Liver (tissue), 9 donors: Measurements from ENCODE around the gene LLGL1. TPM values are rescaled to one million over a fixed set of nuclear protein-coding genes. Genes with fewer than 3 reads are reported as not detected.

Experiments used
- DNase-seq: peaks from one replicate; pipeline ENCODE4 v3.0.0-alpha.2; 2017; ENCODE audit warnings: low spot score
- H3K27ac ChIP-seq, 2 donors: one replicate each; pipeline ENCODE4 v1.7.0; 2013; ENCODE audit warnings: inconsistent platforms in 2 of 2, low read length in 2 of 2, control low read depth in 1 of 2, low read depth in 1 of 2, mild to moderate bottlenecking in 1 of 2
- H3K27me3 ChIP-seq, 4 donors: one replicate each; pipeline versions ENCODE4 v1.6.1 to v1.7.0; 2013; ENCODE audit warnings: low read length in 3 of 4, inconsistent platforms in 1 of 4, mild to moderate bottlenecking in 1 of 4, moderate library complexity in 1 of 4; ENCODE audit not compliant: control insufficient read depth in 4 of 4, insufficient read depth in 4 of 4
- H3K36me3 ChIP-seq, 4 donors: one replicate each; pipeline versions ENCODE4 v1.6.1 to v1.7.0; 2013; ENCODE audit warnings: low read length in 3 of 4, mild to moderate bottlenecking in 3 of 4, low read depth in 1 of 4, moderate library complexity in 1 of 4; ENCODE audit not compliant: control insufficient read depth in 4 of 4, insufficient read depth in 3 of 4
- H3K4me1 ChIP-seq, 4 donors: one replicate each; pipeline versions ENCODE4 v1.6.1 to v1.7.0; 2013; ENCODE audit warnings: low read length in 3 of 4, mild to moderate bottlenecking in 3 of 4, moderate library complexity in 1 of 4; ENCODE audit not compliant: control insufficient read depth in 4 of 4, insufficient read depth in 4 of 4
- H3K4me3 ChIP-seq, 3 donors: one replicate each; pipeline versions ENCODE4 v1.6.1 to v1.7.0; 2013; ENCODE audit warnings: low read length in 3 of 3, control low read depth in 1 of 3, low read depth in 1 of 3, mild to moderate bottlenecking in 1 of 3
- H3K9ac ChIP-seq, 2 donors: one replicate each; pipeline ENCODE4 v1.7.0; 2013; ENCODE audit warnings: low read length in 2 of 2, mild to moderate bottlenecking in 2 of 2, moderate library complexity in 2 of 2, control low read depth in 1 of 2, low read depth in 1 of 2
- H3K9me3 ChIP-seq, 4 donors: one replicate each; pipeline versions ENCODE4 v1.6.1 to v1.7.0; 2013; ENCODE audit warnings: low read length in 3 of 4; ENCODE audit not compliant: control insufficient read depth in 4 of 4
- EGR1 ChIP-seq, 2 donors: IDR thresholded peaks; 2 replicates each; pipeline ENCODE4 v1.6.1; 2016 to 2018; ENCODE audit warnings: antibody characterized with exemption in 2 of 2, low read depth in 2 of 2
- FOXA1 ChIP-seq: IDR thresholded peaks from 2 replicates; pipeline ENCODE4 v1.6.1; 2016; ENCODE audit warnings: antibody characterized with exemption
- HNF4A ChIP-seq, 2 donors: conservative IDR thresholded peaks; 2 replicates each; pipeline ENCODE4 v1.6.1; 2016; ENCODE audit warnings: antibody characterized with exemption in 2 of 2, mild to moderate bottlenecking in 2 of 2
- JUND ChIP-seq, 2 donors: IDR thresholded peaks; 2 replicates each; pipeline ENCODE4 v1.6.1; 2016; ENCODE audit warnings: antibody characterized with exemption in 2 of 2
- REST ChIP-seq: IDR thresholded peaks from 2 replicates; pipeline ENCODE4 v1.6.1; 2016; ENCODE audit warnings: antibody characterized with exemption, mild to moderate bottlenecking
- RXRA ChIP-seq, 2 donors: IDR thresholded peaks; 2 replicates each; pipeline ENCODE4 v1.6.1; 2017 to 2018; ENCODE audit warnings: antibody characterized with exemption in 2 of 2, mild to moderate bottlenecking in 1 of 2
- SP1 ChIP-seq: IDR thresholded peaks from 2 replicates; pipeline ENCODE4 v1.6.1; 2018; ENCODE audit warnings: antibody characterized with exemption, mild to moderate bottlenecking
- YY1 ChIP-seq: IDR thresholded peaks from 2 replicates; pipeline ENCODE4 v1.6.1; 2016; ENCODE audit warnings: antibody characterized with exemption, mild to moderate bottlenecking
- WGBS: extraction: QIAGEN DNeasy Blood & Tissue Kit; methylation state at CpG from one replicate; pipeline ENCODE4 v1.1.7; 2013; 5-methylcytosine and 5-hydroxymethylcytosine counted together
- polyA plus RNA-seq, 2 donors: library from polyadenylated mRNA; stranded (reverse) in 1 of 2; unstranded in 1 of 2; fragments of 200-250 nt in 1 of 2; fragments of >200 nt in 1 of 2; fragmentation: Nextera tagmentation in 1 of 2; extraction: Ambion mirVana in 1 of 2; gene quantifications; one replicate each; pipeline versions ENCODE4 v1.2.1 to v1.2.3, GENCODE V29; 2013 to 2015
- total RNA-seq, 2 donors: library from RNA; depleted of rRNA; stranded (reverse); fragments of >200 nt; gene quantifications; one replicate each; pipeline ENCODE4 v1.2.3, GENCODE V29; 2014
- TF ChIP-seq, protein P1 (sequence below): IDR thresholded peaks from 2 replicates; pipeline ENCODE4 v1.6.1; 2016; ENCODE audit warnings: antibody characterized with exemption
- TF ChIP-seq, protein P2 (sequence below): IDR thresholded peaks from 2 replicates; pipeline ENCODE4 v1.6.1; 2016; ENCODE audit warnings: antibody characterized with exemption
- donor health status: healthy.
- donor health status: healthy.
- donor health status: healthy.
- donor health status: healthy.
- donor health status: healthy.

Gene LLGL1
- total and polyA plus RNA-seq, 4 donors, result 0.39 to 12.0 (median 2.8) TPM

DNA sequence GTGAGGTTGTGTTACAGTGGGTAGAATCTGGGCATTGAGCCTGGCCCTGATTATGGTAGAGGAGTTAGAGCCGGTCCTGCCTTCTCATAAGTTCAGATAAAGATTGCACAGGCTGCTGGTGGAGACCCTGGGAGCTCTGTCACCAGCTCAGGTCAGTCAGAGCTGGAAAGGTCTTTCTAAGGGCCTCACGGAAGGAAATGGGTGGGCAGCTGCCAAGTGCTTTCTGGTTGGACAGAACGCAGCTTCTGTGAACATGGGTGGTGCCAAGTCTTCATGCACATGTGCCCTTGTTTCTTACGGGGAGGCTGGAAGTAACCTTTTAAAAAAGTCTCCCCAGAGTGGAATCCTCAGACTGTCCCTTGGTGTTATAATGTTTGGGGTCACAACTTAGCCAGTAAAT, 26.9 kb upstream of the LLGL1 start:
- Histone ChIP-seq H3K4me1 (peaks cover 1 to 23% (median 9%) of the 10 kb centered on the region in 4 donors), H3K4me3 (no peak overlapping the region), H3K9me3 (no peaks in the 10 kb centered on the region), H3K9ac (no peak overlapping the region), H3K27me3 (no peaks in the 10 kb centered on the region), H3K36me3 (peaks cover 5 to 47% (median 27%) of the 10 kb centered on the region in 4 donors), H3K27ac (no peak overlapping the region)
- 73% methylated on average over 4 of the region's 4 CpGs for WGBS
- DNase-seq, result no peak
- TF ChIP-seq YY1 (no peak), EGR1 (IDR thresholded peaks at IDR 0.05; ENCODE audit: low read depth in 2 of 2) (no peak)

GRCh38 chr17:18201108-18201507, 24.3 kb upstream of the LLGL1 start:
- Histone ChIP-seq H3K9me3 (no peaks in the 10 kb centered on the region), H3K36me3 (peaks cover 5 to 44% (median 17%) of the 10 kb centered on the region in 4 donors), H3K4me1 (peaks cover 3 to 24% (median 10%) of the 10 kb centered on the region in 4 donors), H3K4me3 (no peak overlapping the region), H3K27me3 (no peaks in the 10 kb centered on the region), H3K9ac (no peak overlapping the region), H3K27ac (no peak overlapping the region)
- 82% methylated on average over 4 of the region's 4 CpGs for WGBS
- TF ChIP-seq EGR1 (IDR thresholded peaks at IDR 0.05; ENCODE audit: low read depth in 2 of 2) (no peak), SP1 (no peak), REST (no peak), JUND (IDR thresholded peaks at IDR 0.05) (no peak), RXRA (IDR thresholded peaks at IDR 0.05) (no peak), FOXA1 (no peak), YY1 (no peak)
- TF ChIP-seq, protein P1, sequence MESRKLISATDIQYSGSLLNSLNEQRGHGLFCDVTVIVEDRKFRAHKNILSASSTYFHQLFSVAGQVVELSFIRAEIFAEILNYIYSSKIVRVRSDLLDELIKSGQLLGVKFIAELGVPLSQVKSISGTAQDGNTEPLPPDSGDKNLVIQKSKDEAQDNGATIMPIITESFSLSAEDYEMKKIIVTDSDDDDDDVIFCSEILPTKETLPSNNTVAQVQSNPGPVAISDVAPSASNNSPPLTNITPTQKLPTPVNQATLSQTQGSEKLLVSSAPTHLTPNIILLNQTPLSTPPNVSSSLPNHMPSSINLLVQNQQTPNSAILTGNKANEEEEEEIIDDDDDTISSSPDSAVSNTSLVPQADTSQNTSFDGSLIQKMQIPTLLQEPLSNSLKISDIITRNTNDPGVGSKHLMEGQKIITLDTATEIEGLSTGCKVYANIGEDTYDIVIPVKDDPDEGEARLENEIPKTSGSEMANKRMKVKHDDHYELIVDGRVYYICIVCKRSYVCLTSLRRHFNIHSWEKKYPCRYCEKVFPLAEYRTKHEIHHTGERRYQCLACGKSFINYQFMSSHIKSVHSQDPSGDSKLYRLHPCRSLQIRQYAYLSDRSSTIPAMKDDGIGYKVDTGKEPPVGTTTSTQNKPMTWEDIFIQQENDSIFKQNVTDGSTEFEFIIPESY, result no peak
- no peak for DNase-seq

- Histone ChIP-seq H3K36me3 (peaks cover 4 to 41% (median 19%) of the 10 kb centered on the region in 4 donors), H3K4me1 (peaks cover 3 to 19% (median 9%) of the 10 kb centered on the region in 4 donors), H3K9ac (no peak overlapping the region), H3K27me3 (no peaks in the 10 kb centered on the region), H3K4me3 (no peak overlapping the region), H3K9me3 (no peaks in the 10 kb centered on the region), H3K27ac (peak overlapping the region in 1 of 2 donors; percentile 45)
- WGBS, result 48% methylated on average over 7 of the region's 7 CpGs
- DNase-seq, result no peak
- TF ChIP-seq HNF4A (conservative IDR thresholded peaks at IDR 0.05), result peak; percentile 37 to 69
- TF ChIP-seq, protein P2, sequence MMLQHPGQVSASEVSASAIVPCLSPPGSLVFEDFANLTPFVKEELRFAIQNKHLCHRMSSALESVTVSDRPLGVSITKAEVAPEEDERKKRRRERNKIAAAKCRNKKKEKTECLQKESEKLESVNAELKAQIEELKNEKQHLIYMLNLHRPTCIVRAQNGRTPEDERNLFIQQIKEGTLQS, result peak; percentile 29
- no peak for TF ChIP-seq YY1
- TF ChIP-seq RXRA (IDR thresholded peaks at IDR 0.05), result peak; percentile 73 to 75
- TF ChIP-seq JUND (IDR thresholded peaks at IDR 0.05), result peak; percentile 75 to 90
- no peak for TF ChIP-seq REST
Observed at GRCh38 chr17:18203308-18203707, 22.1 kb upstream of the LLGL1 start.
